SH-SY5Y (cell line): ENCODE results near the gene PPP3CA.

Source experiments
- GATA2 ChIP-seq: IDR thresholded peaks from 2 replicates; pipeline ENCODE4 v1.6.1; 2011; ENCODE audit warnings: mild to moderate bottlenecking, low read depth, low read length
- GATA3 ChIP-seq: IDR thresholded peaks from 2 replicates; pipeline ENCODE4 v1.6.1; 2011; ENCODE audit warnings: low read depth, mild to moderate bottlenecking, low read length, moderate library complexity

DNA sequence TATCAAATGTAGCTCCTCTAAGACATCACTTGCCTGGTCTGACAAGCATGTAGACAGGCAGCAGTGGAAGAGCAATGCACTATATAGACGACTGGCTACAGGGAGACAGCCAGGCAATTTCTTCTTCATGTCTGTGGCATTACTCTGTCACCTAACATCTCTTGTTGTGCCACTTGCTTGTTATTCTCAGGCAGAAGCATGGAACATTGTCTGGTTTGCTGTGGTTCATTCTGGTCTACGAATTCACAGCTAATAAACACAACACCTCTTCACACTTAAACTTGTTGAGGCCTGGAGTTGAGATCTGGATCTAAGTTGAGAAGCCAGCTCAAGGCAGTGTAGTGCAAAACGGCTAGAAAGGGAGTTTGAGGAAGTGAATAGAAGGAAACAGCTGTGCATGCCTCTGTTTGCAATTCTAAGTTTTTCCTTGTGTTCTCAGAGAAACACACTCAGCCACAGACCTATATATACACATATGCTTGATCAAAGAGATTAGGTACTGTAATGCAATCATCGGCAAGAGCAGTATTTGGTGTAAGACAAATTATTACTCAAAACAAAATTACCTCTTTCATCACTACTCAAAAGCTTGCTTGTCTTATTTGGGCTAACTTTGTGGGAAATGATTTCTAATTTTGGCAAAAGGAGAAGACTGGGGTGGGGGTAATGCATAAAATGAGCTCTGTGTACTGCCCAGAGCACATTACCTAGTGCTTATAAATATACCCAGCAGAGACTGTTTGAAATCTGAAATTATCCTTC, 243.8 kb downstream of the PPP3CA start:
- TF ChIP-seq GATA2 (peak; percentile 47), GATA3 (peak; percentile 44; the same call in 1 of the 2 replicates)
